Tibial nerve (tissue), 4 donors: ENCODE results near the gene ASB16.

ENCODE experiments used
- EP300 ChIP-seq, 2 donors: sonication (generic); formaldehyde crosslinking; IDR thresholded peaks; one replicate each; pipeline ENCODE4 v1.6.1; 2017; ENCODE audit warnings: antibody characterized with exemption in 2 of 2, mild to moderate bottlenecking in 1 of 2
- POLR2A ChIP-seq, 2 donors: fragments of 450-650 bp; IDR thresholded peaks; one replicate each; pipeline ENCODE4 v1.6.1; 2017; ENCODE audit warnings: antibody characterized with exemption in 2 of 2, mild to moderate bottlenecking in 2 of 2, moderate library complexity in 2 of 2
- TF ChIP-seq, protein P1 (sequence below), 5 experiments: fragments of 200-600 bp in 3 of 5; fragments of 450-650 bp in 2 of 5; sonication (generic) in 3 of 5; IDR thresholded peaks; one replicate each; pipeline ENCODE4 v1.5.1; 2016 to 2019; ENCODE audit warnings: antibody characterized with exemption in 5 of 5, mild to moderate bottlenecking in 3 of 5, moderate library complexity in 2 of 5

DNA sequence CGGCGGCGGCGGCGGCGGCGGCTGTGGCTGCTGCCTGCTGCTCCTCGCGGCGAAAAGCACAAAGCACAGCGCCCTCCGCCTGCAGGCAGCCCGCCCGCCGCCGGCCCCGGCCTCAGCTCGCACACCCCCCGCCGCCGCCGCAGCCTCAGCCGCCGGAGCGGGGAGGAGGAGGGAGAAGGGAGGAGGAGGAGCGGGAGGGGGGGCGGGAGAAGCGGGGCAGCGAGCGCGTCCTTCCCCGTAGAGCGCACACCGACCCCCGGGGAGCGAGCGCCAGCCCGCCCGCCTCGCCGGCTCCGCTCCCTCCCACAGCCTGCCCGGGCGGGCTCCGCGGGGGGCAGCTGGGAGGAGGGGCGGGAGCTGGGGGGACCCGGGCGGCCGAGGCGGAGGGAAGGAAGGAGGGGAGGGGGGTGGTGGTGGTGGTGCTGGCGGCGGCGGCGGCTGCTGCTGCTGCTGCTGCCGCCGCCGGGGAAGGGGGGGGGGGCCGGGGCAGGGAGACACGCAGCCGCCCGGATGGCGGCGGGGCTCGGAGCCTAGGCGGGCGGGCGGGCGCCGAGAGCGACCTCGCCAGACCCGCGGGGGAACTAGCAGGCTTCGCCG lies 49.2 kb downstream of the ASB16 start, which contains the start of gene UBTF:
- TF ChIP-seq, protein P1, sequence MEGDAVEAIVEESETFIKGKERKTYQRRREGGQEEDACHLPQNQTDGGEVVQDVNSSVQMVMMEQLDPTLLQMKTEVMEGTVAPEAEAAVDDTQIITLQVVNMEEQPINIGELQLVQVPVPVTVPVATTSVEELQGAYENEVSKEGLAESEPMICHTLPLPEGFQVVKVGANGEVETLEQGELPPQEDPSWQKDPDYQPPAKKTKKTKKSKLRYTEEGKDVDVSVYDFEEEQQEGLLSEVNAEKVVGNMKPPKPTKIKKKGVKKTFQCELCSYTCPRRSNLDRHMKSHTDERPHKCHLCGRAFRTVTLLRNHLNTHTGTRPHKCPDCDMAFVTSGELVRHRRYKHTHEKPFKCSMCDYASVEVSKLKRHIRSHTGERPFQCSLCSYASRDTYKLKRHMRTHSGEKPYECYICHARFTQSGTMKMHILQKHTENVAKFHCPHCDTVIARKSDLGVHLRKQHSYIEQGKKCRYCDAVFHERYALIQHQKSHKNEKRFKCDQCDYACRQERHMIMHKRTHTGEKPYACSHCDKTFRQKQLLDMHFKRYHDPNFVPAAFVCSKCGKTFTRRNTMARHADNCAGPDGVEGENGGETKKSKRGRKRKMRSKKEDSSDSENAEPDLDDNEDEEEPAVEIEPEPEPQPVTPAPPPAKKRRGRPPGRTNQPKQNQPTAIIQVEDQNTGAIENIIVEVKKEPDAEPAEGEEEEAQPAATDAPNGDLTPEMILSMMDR (IDR thresholded peaks at IDR 0.05): no peak
- no peak for TF ChIP-seq POLR2A (IDR thresholded peaks at IDR 0.05)
- no peak for TF ChIP-seq EP300 (IDR thresholded peaks at IDR 0.05)
